DOHH2 (cell line): ENCODE measurements around the gene RAMACL.

ENCODE experiments used
- EZH2phosphoT487 ChIP-seq: fragments of 200-600 bp; sonication (generic); IDR thresholded peaks from 2 replicates; pipeline ENCODE4 v1.6.1; 2017; ENCODE audit warnings: borderline replicate concordance, mild to moderate bottlenecking, antibody characterized with exemption, low read length, moderate library complexity, mixed read lengths
- TF ChIP-seq, protein P1 (sequence below): fragments of 200-600 bp; sonication (generic); IDR thresholded peaks from one replicate; pipeline ENCODE4 v1.5.1; 2014; ENCODE audit warnings: antibody characterized with exemption, mild to moderate bottlenecking, low read depth, low read length; ENCODE audit not compliant: poor library complexity, severe bottlenecking

DNA sequence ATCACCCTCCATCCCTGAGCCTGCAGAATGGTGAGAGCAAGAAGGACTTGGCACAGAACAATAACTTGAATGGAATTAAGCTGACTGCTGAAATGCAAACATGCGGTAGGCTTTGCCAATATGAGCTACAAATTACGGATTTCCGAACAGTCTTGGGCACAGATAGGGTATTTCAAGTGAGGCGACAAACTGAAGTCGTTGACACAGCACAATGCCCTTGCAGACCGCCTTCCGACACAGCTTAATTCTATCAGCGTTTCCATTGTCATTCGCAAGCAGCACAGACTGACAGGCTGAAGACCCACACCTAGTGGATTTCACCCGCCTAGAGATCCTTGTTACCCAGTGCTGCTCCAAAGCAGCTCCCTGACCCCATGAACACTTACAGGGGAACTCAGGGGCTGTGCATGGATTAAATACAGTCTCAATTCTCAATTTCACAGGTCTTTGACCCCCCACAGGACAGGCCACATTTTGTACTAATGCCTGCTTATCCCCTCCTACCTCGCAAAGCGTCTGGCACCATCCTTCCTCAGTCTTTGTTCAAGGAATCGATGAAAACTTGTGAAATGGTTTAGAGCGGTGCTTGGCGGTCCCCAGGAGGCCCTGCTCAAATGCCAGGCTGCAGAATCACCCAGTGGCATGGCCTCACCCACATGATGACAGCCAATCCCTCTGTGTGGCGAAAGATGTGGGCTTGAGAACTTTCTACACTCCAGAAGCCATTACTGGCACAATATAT is 34.6 kb downstream of the RAMACL start:
- TF ChIP-seq, protein P1, sequence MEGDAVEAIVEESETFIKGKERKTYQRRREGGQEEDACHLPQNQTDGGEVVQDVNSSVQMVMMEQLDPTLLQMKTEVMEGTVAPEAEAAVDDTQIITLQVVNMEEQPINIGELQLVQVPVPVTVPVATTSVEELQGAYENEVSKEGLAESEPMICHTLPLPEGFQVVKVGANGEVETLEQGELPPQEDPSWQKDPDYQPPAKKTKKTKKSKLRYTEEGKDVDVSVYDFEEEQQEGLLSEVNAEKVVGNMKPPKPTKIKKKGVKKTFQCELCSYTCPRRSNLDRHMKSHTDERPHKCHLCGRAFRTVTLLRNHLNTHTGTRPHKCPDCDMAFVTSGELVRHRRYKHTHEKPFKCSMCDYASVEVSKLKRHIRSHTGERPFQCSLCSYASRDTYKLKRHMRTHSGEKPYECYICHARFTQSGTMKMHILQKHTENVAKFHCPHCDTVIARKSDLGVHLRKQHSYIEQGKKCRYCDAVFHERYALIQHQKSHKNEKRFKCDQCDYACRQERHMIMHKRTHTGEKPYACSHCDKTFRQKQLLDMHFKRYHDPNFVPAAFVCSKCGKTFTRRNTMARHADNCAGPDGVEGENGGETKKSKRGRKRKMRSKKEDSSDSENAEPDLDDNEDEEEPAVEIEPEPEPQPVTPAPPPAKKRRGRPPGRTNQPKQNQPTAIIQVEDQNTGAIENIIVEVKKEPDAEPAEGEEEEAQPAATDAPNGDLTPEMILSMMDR = no peak
- TF ChIP-seq EZH2phosphoT487 = no peak
